Measurements from ENCODE around the gene OR8U1. TPM values are rescaled to one million over a fixed set of nuclear protein-coding genes. Genes with fewer than 3 reads are reported as not detected.

OR8U1 gene
- total RNA-seq, 1 donor = not detected

DNA sequence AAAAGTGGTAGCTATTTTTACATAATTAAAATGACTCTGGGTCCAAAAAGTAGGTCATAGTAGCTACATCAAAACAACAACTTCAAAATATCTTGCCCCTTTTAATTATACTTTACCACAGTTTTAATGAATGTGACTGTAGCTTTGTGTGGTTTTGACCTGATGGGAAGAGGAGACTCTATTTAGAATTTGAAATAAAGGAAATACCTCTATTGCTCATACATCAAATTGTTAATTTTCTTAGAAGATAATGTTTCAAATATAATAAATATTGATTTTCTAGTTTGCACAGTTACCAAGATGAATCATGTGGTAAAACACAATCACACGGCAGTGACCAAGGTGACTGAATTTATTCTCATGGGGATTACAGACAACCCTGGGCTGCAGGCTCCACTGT is 29.7 kb upstream of the OR8U1 start, which contains the start of gene OR8K1:
OR8K1 (plus strand) TSS at position 301 of the 400 bp plus-strand sequence; CDS start at position 301, 0 bp downstream.
- no peaks in the 10 kb centered on the region for H3K79me2 ChIP-seq (ENCODE audit: insufficient read depth, low read length)
- DNase-seq (ENCODE audit: insufficient read length, low spot score, missing footprints) = no peak
- H3K36me3 ChIP-seq (ENCODE audit: insufficient read depth, low read length) = no peaks in the 10 kb centered on the region
- TF ChIP-seq, protein P1, sequence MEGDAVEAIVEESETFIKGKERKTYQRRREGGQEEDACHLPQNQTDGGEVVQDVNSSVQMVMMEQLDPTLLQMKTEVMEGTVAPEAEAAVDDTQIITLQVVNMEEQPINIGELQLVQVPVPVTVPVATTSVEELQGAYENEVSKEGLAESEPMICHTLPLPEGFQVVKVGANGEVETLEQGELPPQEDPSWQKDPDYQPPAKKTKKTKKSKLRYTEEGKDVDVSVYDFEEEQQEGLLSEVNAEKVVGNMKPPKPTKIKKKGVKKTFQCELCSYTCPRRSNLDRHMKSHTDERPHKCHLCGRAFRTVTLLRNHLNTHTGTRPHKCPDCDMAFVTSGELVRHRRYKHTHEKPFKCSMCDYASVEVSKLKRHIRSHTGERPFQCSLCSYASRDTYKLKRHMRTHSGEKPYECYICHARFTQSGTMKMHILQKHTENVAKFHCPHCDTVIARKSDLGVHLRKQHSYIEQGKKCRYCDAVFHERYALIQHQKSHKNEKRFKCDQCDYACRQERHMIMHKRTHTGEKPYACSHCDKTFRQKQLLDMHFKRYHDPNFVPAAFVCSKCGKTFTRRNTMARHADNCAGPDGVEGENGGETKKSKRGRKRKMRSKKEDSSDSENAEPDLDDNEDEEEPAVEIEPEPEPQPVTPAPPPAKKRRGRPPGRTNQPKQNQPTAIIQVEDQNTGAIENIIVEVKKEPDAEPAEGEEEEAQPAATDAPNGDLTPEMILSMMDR (IDR thresholded peaks at IDR 0.05; ENCODE audit: extremely low read depth, low read depth, low read length) = no peak
- no peak within 1 kb of the TSS for H3K4me3 ChIP-seq (ENCODE audit: insufficient read depth, low read length)
- H3K27ac ChIP-seq (ENCODE audit: low read depth, low read length) = no peak within 1 kb of the TSS
- no peak within 1 kb of the TSS for H2AFZ ChIP-seq (ENCODE audit: low read length)
- no peaks in the 10 kb centered on the region for H3K9me3 ChIP-seq (ENCODE audit: low read depth, low read length)
- H3K27me3 ChIP-seq (ENCODE audit: insufficient read depth, low read length) = no peaks in the 10 kb centered on the region
- H3K4me1 ChIP-seq (ENCODE audit: insufficient read depth, low read length) = no peaks in the 10 kb centered on the region
- no peaks in the 10 kb centered on the region for H4K20me1 ChIP-seq (ENCODE audit: insufficient read depth, low read length)
- no peak within 1 kb of the TSS for H3K4me2 ChIP-seq (ENCODE audit: insufficient read depth, low read length)

DNA sequence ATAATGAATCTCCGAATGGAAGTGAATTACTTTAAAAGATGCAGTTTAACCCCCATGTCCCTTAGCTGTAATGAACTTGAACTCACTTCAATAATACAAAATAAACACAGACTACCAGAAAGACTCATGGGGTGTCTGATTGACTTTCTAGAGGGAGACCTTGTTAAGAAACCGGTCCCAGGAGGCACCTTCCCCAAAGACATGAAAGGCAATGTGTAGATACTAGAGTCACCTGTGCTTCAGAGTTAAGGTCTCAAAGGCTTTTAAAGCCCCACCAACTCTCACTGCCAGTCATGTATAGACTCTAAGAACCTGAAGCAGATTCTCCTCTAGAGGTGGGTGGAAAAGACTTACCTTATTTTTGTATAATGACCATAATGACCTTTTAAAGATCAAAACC is 21.4 kb upstream of the OR8U1 start, which contains the start of gene OR8J1:
OR8J1 (plus strand) TSS at position 301 of the 400 bp plus-strand sequence. CDS start 5,956 bp downstream, outside the sequence.
- no peak for DNase-seq (ENCODE audit: insufficient read length, low spot score, missing footprints)
- H3K79me2 ChIP-seq (ENCODE audit: insufficient read depth, low read length) = no peaks in the 10 kb centered on the region
- H3K36me3 ChIP-seq (ENCODE audit: insufficient read depth, low read length) = no peaks in the 10 kb centered on the region
- no peaks in the 10 kb centered on the region for H3K9me3 ChIP-seq (ENCODE audit: low read depth, low read length)
- H2AFZ ChIP-seq (ENCODE audit: low read length) = no peak within 1 kb of the TSS
- H3K27ac ChIP-seq (ENCODE audit: low read depth, low read length) = no peak within 1 kb of the TSS
- no peak within 1 kb of the TSS for H3K4me3 ChIP-seq (ENCODE audit: insufficient read depth, low read length)
- TF ChIP-seq, protein P1 (IDR thresholded peaks at IDR 0.05; ENCODE audit: extremely low read depth, low read depth, low read length) = no peak
- no peaks in the 10 kb centered on the region for H3K4me1 ChIP-seq (ENCODE audit: insufficient read depth, low read length)
- H3K4me2 ChIP-seq (ENCODE audit: insufficient read depth, low read length) = no peak within 1 kb of the TSS
- no peaks in the 10 kb centered on the region for H4K20me1 ChIP-seq (ENCODE audit: insufficient read depth, low read length)
- H3K27me3 ChIP-seq (ENCODE audit: insufficient read depth, low read length) = no peaks in the 10 kb centered on the region

GRCh38 chr11:56380120-56380519 is 4.7 kb downstream of the OR8U1 start:
- H3K4me1 ChIP-seq (ENCODE audit: insufficient read depth, low read length) = no peaks in the 10 kb centered on the region
- no peak for DNase-seq (ENCODE audit: insufficient read length, low spot score, missing footprints)
- H4K20me1 ChIP-seq (ENCODE audit: insufficient read depth, low read length) = no peaks in the 10 kb centered on the region
- H3K27ac ChIP-seq (ENCODE audit: low read depth, low read length) = no peak overlapping the region
- H2AFZ ChIP-seq (ENCODE audit: low read length) = no peak overlapping the region
- peaks cover 4% of the 10 kb centered on the region for H3K9me3 ChIP-seq (ENCODE audit: low read depth, low read length)
- no peaks in the 10 kb centered on the region for H3K36me3 ChIP-seq (ENCODE audit: insufficient read depth, low read length)
- no peaks in the 10 kb centered on the region for H3K79me2 ChIP-seq (ENCODE audit: insufficient read depth, low read length)
- TF ChIP-seq, protein P1 (IDR thresholded peaks at IDR 0.05; ENCODE audit: extremely low read depth, low read depth, low read length) = no peak
- H3K4me3 ChIP-seq (ENCODE audit: insufficient read depth, low read length) = no peak overlapping the region
- no peaks in the 10 kb centered on the region for H3K27me3 ChIP-seq (ENCODE audit: insufficient read depth, low read length)
- no peak overlapping the region for H3K4me2 ChIP-seq (ENCODE audit: insufficient read depth, low read length)

- no peaks in the 10 kb centered on the region for H4K20me1 ChIP-seq (ENCODE audit: insufficient read depth, low read length)
- no peaks in the 10 kb centered on the region for H3K4me1 ChIP-seq (ENCODE audit: insufficient read depth, low read length)
- H3K4me2 ChIP-seq (ENCODE audit: insufficient read depth, low read length) = no peak overlapping the region
- TF ChIP-seq, protein P1 (IDR thresholded peaks at IDR 0.05; ENCODE audit: extremely low read depth, low read depth, low read length) = no peak
- H3K36me3 ChIP-seq (ENCODE audit: insufficient read depth, low read length) = no peaks in the 10 kb centered on the region
- no peaks in the 10 kb centered on the region for H3K79me2 ChIP-seq (ENCODE audit: insufficient read depth, low read length)
- H3K27me3 ChIP-seq (ENCODE audit: insufficient read depth, low read length) = no peaks in the 10 kb centered on the region
- no peak for DNase-seq (ENCODE audit: insufficient read length, low spot score, missing footprints)
- no peak overlapping the region for H3K27ac ChIP-seq (ENCODE audit: low read depth, low read length)
- peaks cover 3% of the 10 kb centered on the region for H3K9me3 ChIP-seq (ENCODE audit: low read depth, low read length)
- H3K4me3 ChIP-seq (ENCODE audit: insufficient read depth, low read length) = no peak overlapping the region
- H2AFZ ChIP-seq (ENCODE audit: low read length) = no peak overlapping the region
Measured at GRCh38 chr11:56394381-56394780, 19.0 kb downstream of the OR8U1 start.

Measured in osteoblast (primary cell).